ENCODE data around the gene ENC1.

DNA sequence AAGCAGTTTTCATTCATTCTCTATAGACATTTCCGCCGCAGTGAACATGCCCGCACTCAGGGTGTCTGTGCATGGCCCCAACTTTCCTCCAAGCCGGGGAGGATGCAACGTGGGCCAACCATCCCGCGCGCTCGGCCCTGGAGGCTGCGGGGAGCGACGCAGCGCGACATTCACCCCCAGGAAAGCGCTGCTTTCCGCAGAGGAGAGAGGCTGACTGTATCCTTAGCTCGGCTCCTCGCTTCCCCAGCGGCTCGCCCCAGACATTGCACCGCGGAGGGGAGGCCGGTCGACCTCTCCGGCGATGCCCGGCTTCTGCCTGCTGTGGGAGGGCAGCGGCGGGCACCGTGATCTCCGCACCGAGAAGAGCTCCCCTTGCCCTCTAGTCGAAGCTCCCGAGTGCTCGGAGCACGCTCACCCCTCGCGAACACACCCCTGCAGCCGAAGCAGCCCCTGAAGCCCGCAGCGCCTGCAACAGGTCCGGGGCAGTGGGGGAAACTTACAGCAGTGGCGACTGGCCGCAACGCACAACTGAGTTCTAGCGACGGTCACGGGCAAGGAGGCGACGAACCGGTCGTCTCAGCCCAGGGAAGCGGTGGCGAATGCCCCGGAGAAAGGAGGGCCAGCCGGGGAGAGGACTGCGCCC lies 600 bp downstream of the ENC1 start:
- TF ChIP-seq POLR2AphosphoS5 (IDR thresholded peaks at IDR 0.05) (no peak), POLR2A (IDR thresholded peaks at IDR 0.05) (no peak), EP300 (IDR thresholded peaks at IDR 0.05) (no peak)
- TF ChIP-seq, protein P1, sequence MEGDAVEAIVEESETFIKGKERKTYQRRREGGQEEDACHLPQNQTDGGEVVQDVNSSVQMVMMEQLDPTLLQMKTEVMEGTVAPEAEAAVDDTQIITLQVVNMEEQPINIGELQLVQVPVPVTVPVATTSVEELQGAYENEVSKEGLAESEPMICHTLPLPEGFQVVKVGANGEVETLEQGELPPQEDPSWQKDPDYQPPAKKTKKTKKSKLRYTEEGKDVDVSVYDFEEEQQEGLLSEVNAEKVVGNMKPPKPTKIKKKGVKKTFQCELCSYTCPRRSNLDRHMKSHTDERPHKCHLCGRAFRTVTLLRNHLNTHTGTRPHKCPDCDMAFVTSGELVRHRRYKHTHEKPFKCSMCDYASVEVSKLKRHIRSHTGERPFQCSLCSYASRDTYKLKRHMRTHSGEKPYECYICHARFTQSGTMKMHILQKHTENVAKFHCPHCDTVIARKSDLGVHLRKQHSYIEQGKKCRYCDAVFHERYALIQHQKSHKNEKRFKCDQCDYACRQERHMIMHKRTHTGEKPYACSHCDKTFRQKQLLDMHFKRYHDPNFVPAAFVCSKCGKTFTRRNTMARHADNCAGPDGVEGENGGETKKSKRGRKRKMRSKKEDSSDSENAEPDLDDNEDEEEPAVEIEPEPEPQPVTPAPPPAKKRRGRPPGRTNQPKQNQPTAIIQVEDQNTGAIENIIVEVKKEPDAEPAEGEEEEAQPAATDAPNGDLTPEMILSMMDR (IDR thresholded peaks at IDR 0.05) = peak in 1 of 2 donors; percentile 20

All from suprapubic skin (tissue), 4 donors.